Naive thymus-derived CD4-positive, alpha-beta T cell (primary cell): ENCODE data around the gene CDX2. TPM values are rescaled to one million over a fixed set of nuclear protein-coding genes. Genes with fewer than 3 reads are reported as not detected.

ENCODE experiments used
- ATAC-seq: fragments of 150-1000 bp; cut with Tn5 transposase; 2 replicates; pipeline ENCODE4 v1.10.0; 2021; ENCODE audit warnings: mild to moderate bottlenecking, moderate library complexity
- CTCF ChIA-PET: fragments of 350-600 bp; sonication (Branson Sonifier 250); formaldehyde crosslinking; loops from one replicate; lab custom pipeline; 2021; ENCODE audit warnings: antibody characterized with exemption; lab: Charles Lee
- POLR2A ChIA-PET: fragments of 350-600 bp; sonication (Branson Sonifier 250); formaldehyde crosslinking; loops from one replicate; lab custom pipeline; 2021; ENCODE audit warnings: antibody characterized with exemption, inconsistent platforms; lab: Charles Lee
- DNase-seq, 9 donors: peaks; one replicate each; pipeline versions ENCODE4 v3.0.0 to v3.0.0-alpha.2; 2020 to 2022; ENCODE audit warnings: mixed read lengths in 1 of 9
- H3K27ac ChIP-seq: one replicate; pipeline ENCODE4 v1.7.0; 2013; ENCODE audit warnings: mild to moderate bottlenecking, low read depth, low read length, moderate library complexity
- H3K27me3 ChIP-seq, 2 donors: one replicate each; pipeline ENCODE4 v1.7.0; 2013; ENCODE audit warnings: low read length in 2 of 2, mild to moderate bottlenecking in 2 of 2, moderate library complexity in 2 of 2; ENCODE audit not compliant: control insufficient read depth in 2 of 2, insufficient read depth in 2 of 2
- H3K36me3 ChIP-seq, 3 experiments: 1 replicate in 2 of 3; 2 replicates in 1 of 3; pipeline ENCODE4 v1.7.0; 2013; ENCODE audit warnings: low read length in 3 of 3, mild to moderate bottlenecking in 3 of 3, moderate library complexity in 1 of 3; ENCODE audit not compliant: insufficient read depth in 3 of 3, control insufficient read depth in 2 of 3
- H3K4me1 ChIP-seq, 2 donors: one replicate each; pipeline ENCODE4 v1.7.0; 2013; ENCODE audit warnings: low read length in 2 of 2, mild to moderate bottlenecking in 2 of 2, moderate library complexity in 1 of 2; ENCODE audit not compliant: control insufficient read depth in 2 of 2, insufficient read depth in 2 of 2
- H3K4me3 ChIP-seq: 2 replicates; pipeline ENCODE4 v1.7.0; 2013; ENCODE audit warnings: mild to moderate bottlenecking, low read length
- H3K9me3 ChIP-seq, 3 experiments: 1 replicate in 2 of 3; 2 replicates in 1 of 3; pipeline ENCODE4 v1.7.0; 2013; ENCODE audit warnings: low read length in 3 of 3; ENCODE audit not compliant: control insufficient read depth in 2 of 3
- H3K27ac Mint-ChIP-seq, 9 donors: one replicate each; pipeline ENCODE4 v1.8.0; 2020 to 2022; ENCODE audit warnings: mixed read lengths in 9 of 9, mild to moderate bottlenecking in 8 of 9, moderate library complexity in 5 of 9, inconsistent platforms in 2 of 9
- H3K27me3 Mint-ChIP-seq, 5 donors: one replicate each; pipeline ENCODE4 v1.8.0; 2021 to 2022; ENCODE audit warnings: mixed read lengths in 5 of 5, mild to moderate bottlenecking in 1 of 5
- H3K36me3 Mint-ChIP-seq, 5 donors: one replicate each; pipeline ENCODE4 v1.8.0; 2020 to 2022; ENCODE audit warnings: mixed read lengths in 5 of 5, mild to moderate bottlenecking in 3 of 5, inconsistent platforms in 1 of 5
- H3K4me1 Mint-ChIP-seq, 7 donors: one replicate each; pipeline ENCODE4 v1.8.0; 2020 to 2022; ENCODE audit warnings: mixed read lengths in 7 of 7, mild to moderate bottlenecking in 3 of 7, inconsistent platforms in 1 of 7
- H3K4me3 Mint-ChIP-seq, 10 donors: one replicate each; pipeline ENCODE4 v1.8.0; 2020 to 2022; ENCODE audit warnings: mild to moderate bottlenecking in 10 of 10, mixed read lengths in 10 of 10, moderate library complexity in 6 of 10, inconsistent platforms in 2 of 10
- H3K9me3 Mint-ChIP-seq, 11 donors: one replicate each; pipeline ENCODE4 v1.8.0; 2020 to 2022; ENCODE audit warnings: mixed read lengths in 11 of 11, mild to moderate bottlenecking in 4 of 11, inconsistent platforms in 1 of 11, moderate library complexity in 1 of 11
- intact Hi-C, 2 donors: fragments of 100-400 bp; cut with micrococcal nuclease; formaldehyde crosslinking; loops; one replicate each; pipeline ENCODE4 v1.15.1; 2023
- polyA plus RNA-seq, 2 donors: library from polyadenylated mRNA; unstranded; fragments of 300-500 nt; fragmentation: Illumina TruSeq; gene quantifications; one replicate each; pipeline ENCODE4 v1.2.3, GENCODE V29; 2021
- total RNA-seq, 6 experiments: library from RNA in 5 of 6; stranded (reverse) in 5 of 6; gene quantifications; 1 replicate in 5 of 6; 2 replicates in 1 of 6; pipeline ENCODE4 v1.2.3 and lab custom pipeline; 2021 to 2026

CDX2 gene
- total and polyA plus RNA-seq, 7 experiments from 2014 or later = not detected

- ATAC-seq (no peak), DNase-seq (no peak)
- CTCF ChIA-PET = no interaction called here
- no peak overlapping the region for H3K27ac ChIP-seq
- Mint-ChIP-seq H3K27ac (no peak overlapping the region), H3K4me3 (no peak overlapping the region), H3K4me1 (peaks cover 5 to 25% (median 17%) of the 10 kb centered on the region in 7 donors), H3K9me3 (no peaks in the 10 kb centered on the region), H3K36me3 (no peaks in the 10 kb centered on the region), H3K27me3 (peaks cover 72 to 91% (median 83%) of the 10 kb centered on the region in 5 donors)
- POLR2A ChIA-PET = no interaction called here
- intact Hi-C loops = no loop called here
- no peaks in the 10 kb centered on the region for H3K36me3 ChIP-seq
- peaks cover 5 to 24% of the 10 kb centered on the region in 2 donors for H3K27me3 ChIP-seq
- H3K9me3 ChIP-seq = no peaks in the 10 kb centered on the region
- H3K4me3 ChIP-seq = no peak overlapping the region
- H3K4me1 ChIP-seq = no peaks in the 10 kb centered on the region
These were observed 6.1 kb downstream of the CDX2 start for GRCh38 chr13:27962982-27963381.

DNA sequence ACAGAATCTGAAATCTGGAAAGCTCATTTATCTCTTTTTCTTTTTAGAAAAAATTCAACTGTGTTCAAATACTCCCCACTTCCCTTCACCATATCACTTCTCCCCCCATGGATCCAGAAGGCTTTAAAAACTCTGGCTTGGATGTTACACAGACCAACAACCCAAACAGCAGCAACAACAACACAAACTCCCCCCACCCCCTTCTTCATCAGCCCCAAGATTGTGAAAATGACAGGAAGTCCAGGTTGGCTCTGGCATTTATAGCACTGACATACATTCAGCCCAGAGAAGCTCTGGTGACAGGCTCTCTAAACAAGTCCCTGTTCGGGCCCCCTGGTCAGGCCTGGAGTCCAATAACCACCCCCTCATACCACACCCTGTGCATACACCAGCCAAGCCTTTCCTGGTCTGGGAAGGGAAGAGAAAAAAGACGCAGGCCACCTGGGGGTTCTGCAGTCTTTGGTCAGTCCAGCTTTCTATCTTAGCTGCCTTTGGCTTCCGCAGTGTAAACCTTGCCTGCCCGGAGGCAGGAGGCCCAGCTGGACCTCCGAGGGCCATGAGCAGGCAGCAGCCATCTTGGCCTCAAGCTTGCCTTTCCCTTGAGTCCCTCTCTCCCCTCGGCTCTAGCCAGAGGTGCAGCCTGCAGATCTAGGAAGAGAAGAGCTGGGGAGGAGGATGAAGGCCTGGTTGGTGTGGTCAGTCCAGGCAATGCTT lies 6.8 kb downstream of the CDX2 start:
- no peak overlapping the region for H3K4me3 ChIP-seq
- peak overlapping the region in 6 of 10 donors; percentile 4 to 46 (median 27) for H3K4me3 Mint-ChIP-seq
- no peaks in the 10 kb centered on the region for H3K4me1 ChIP-seq
- no peaks in the 10 kb centered on the region for H3K9me3 Mint-ChIP-seq
- peaks cover 69 to 91% (median 80%) of the 10 kb centered on the region in 5 donors for H3K27me3 Mint-ChIP-seq
- no peak overlapping the region for H3K27ac Mint-ChIP-seq
- no peak for DNase-seq
- no peaks in the 10 kb centered on the region for H3K36me3 ChIP-seq
- peaks cover 3 to 18% (median 10%) of the 10 kb centered on the region in 7 donors for H3K4me1 Mint-ChIP-seq
- ATAC-seq = no peak
- peaks cover 5 to 24% of the 10 kb centered on the region in 2 donors for H3K27me3 ChIP-seq
- ChIA-PET POLR2A (no interaction called here), CTCF (no interaction called here)
- H3K27ac ChIP-seq = no peak overlapping the region
- H3K36me3 Mint-ChIP-seq = no peaks in the 10 kb centered on the region
- H3K9me3 ChIP-seq = no peaks in the 10 kb centered on the region
- intact Hi-C loops = no loop called here

DNA sequence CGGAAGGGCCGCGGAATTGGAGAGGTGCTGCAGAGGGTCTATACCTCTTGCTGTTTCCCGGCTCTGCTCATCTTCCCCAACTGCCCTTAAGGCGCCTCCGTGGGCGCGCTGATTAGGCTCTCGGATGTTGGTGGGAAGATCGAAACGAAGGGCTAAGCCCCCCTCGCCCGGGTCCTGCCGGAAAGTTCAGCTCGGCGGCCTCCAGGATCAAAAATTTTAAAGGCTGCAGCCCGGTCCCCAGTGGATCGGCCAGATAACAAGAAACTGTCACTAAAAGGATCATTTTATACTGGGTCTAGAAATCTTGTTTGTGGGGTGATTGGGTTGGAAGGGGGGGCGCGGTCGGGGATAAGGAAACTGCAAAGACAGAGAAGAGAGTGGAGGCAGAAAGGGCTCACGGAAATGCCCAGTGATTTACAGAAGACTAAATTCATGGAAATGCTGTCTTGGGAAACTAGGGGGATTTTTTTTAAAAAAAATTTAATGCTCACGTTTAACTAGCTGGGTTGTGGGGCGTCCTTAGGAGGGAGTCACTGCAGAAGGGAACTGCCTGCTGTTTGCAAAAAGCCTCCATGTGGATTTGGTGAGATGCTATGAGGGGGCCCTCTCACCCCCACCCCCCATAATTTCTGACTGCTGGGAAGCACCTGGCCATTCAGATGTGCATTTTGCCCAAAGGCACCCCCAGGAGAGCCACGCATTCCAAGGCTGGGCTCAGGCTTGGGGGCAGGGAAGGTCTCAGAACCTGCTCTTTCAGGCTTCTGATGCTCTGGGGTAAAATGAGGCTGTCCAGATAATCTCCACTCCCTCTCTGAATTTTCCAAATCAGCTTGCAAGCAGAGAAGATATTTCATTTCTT lies 7.7 kb downstream of the CDX2 start:
- Histone ChIP-seq H3K27ac (no peak overlapping the region), H3K27me3 (peaks cover 5 to 30% of the 10 kb centered on the region in 2 donors), H3K36me3 (no peaks in the 10 kb centered on the region), H3K9me3 (no peaks in the 10 kb centered on the region), H3K4me3 (no peak overlapping the region), H3K4me1 (no peaks in the 10 kb centered on the region)
- Mint-ChIP-seq H3K9me3 (no peaks in the 10 kb centered on the region), H3K27me3 (peaks cover 72 to 91% (median 82%) of the 10 kb centered on the region in 5 donors), H3K4me1 (peaks cover 0 to 15% (median 9%) of the 10 kb centered on the region in 7 donors), H3K27ac (no peak overlapping the region), H3K36me3 (no peaks in the 10 kb centered on the region), H3K4me3 (peak overlapping the region in 8 of 10 donors; percentile 4 to 73 (median 44))
- DNase-seq (no peak), ATAC-seq (no peak)
- POLR2A ChIA-PET = no interaction called here
- CTCF ChIA-PET = no interaction called here
- intact Hi-C loops = loop anchor here in 1 of 2 donors (2.0 kb wide), 1 partner anchor 41 kb away; no protein-coding TSS in a partner anchor

- ATAC-seq (peak; percentile 36), DNase-seq (no peak)
- Histone ChIP-seq H3K27ac (no peak overlapping the region), H3K4me1 (no peaks in the 10 kb centered on the region), H3K27me3 (peaks cover 0 to 32% of the 10 kb centered on the region in 2 donors), H3K4me3 (no peak overlapping the region), H3K9me3 (no peaks in the 10 kb centered on the region), H3K36me3 (no peaks in the 10 kb centered on the region)
- ChIA-PET CTCF (no interaction called here), POLR2A (no interaction called here)
- H3K27ac Mint-ChIP-seq = no peak overlapping the region
- no peaks in the 10 kb centered on the region for H3K9me3 Mint-ChIP-seq
- H3K27me3 Mint-ChIP-seq = peaks cover 71 to 91% (median 82%) of the 10 kb centered on the region in 5 donors
- H3K36me3 Mint-ChIP-seq = no peaks in the 10 kb centered on the region
- peaks cover 0 to 12% (median 9%) of the 10 kb centered on the region in 7 donors for H3K4me1 Mint-ChIP-seq
- intact Hi-C loops = loop anchor here in 1 of 2 donors (2.0 kb wide), 1 partner anchor 40 kb away; no protein-coding TSS in a partner anchor
- H3K4me3 Mint-ChIP-seq = peak overlapping the region in 9 of 10 donors; percentile 4 to 73 (median 52)
These were observed 8.5 kb downstream of the CDX2 start for GRCh38 chr13:27960362-27961226.

GRCh38 chr13:27959976-27960361 lies 9.1 kb downstream of the CDX2 start:
- intact Hi-C loops = loop anchor here in 1 of 2 donors (2.0 to 10.0 kb wide), 3 partner anchors 39 to 585 kb away; no protein-coding TSS in a partner anchor

More at GRCh38 chr13:27959976-27960361, 9.1 kb downstream of the CDX2 start:
- peaks cover 71 to 91% (median 82%) of the 10 kb centered on the region in 5 donors for H3K27me3 Mint-ChIP-seq
- peak overlapping the region in 8 of 10 donors; percentile 9 to 73 (median 62) for H3K4me3 Mint-ChIP-seq
- H3K27ac Mint-ChIP-seq = no peak overlapping the region
- H3K27ac ChIP-seq = no peak overlapping the region
- H3K9me3 Mint-ChIP-seq = no peaks in the 10 kb centered on the region
- H3K4me1 Mint-ChIP-seq = peaks cover 0 to 15% (median 12%) of the 10 kb centered on the region in 7 donors
- POLR2A ChIA-PET = no interaction called here
- H3K4me3 ChIP-seq = no peak overlapping the region
- ATAC-seq (no peak), DNase-seq (no peak)
- H3K36me3 ChIP-seq = no peaks in the 10 kb centered on the region
- peaks cover 0 to 37% of the 10 kb centered on the region in 2 donors for H3K27me3 ChIP-seq
- no peaks in the 10 kb centered on the region for H3K4me1 ChIP-seq
- CTCF ChIA-PET = no interaction called here
- no peaks in the 10 kb centered on the region for H3K36me3 Mint-ChIP-seq
- no peaks in the 10 kb centered on the region for H3K9me3 ChIP-seq
